T47D (cell line): ENCODE data around the gene AARS2.

Experiments
- DNase-seq, 2 experiments: peaks; one replicate each; pipeline versions ENCODE4 v3.0.0 to v3.0.0-alpha.2; 2011 to 2012; ENCODE audit warnings: low read depth in 1 of 2, low spot score in 1 of 2
- JUND ChIP-seq: IDR thresholded peaks from 2 replicates; pipeline ENCODE4 v1.6.1; 2012; ENCODE audit warnings: low read depth
- in situ Hi-C: cut with HindIII; loops from 2 replicates; pipeline ENCODE4 v1.10.0; 2016; ENCODE audit warnings: low sequenced_read_pairs, low pct_unique_long_range_greater_than_20kb

Gene AARS2

DNA sequence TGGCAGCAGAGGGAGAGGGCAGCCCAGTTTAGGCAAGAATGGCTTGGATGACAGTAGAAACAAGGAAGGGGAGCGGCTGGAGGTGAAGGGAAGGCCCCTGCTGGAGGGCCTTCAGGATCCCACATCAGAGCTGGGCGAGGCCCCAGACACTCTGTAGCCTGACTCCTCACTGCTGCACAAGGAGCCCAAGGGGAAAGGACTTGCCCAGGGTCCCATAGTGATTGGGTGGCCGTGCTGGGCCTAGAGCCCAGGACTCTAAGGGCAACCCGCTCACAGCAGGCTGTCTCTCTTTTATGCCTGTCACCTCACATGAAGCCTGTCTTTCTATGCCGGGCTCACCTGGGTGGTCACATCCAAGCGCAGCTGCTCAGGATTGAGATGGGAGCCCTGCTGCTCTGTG is 9.3 kb downstream of the AARS2 start:
- TF ChIP-seq JUND, result no peak
- DNase-seq, result no peak
- in situ Hi-C loops, result no loop called here

GRCh38 chr6:44302856-44303255 is 10.3 kb downstream of the AARS2 start:
- in situ Hi-C loops, result no loop called here
- TF ChIP-seq JUND, result no peak

DNA sequence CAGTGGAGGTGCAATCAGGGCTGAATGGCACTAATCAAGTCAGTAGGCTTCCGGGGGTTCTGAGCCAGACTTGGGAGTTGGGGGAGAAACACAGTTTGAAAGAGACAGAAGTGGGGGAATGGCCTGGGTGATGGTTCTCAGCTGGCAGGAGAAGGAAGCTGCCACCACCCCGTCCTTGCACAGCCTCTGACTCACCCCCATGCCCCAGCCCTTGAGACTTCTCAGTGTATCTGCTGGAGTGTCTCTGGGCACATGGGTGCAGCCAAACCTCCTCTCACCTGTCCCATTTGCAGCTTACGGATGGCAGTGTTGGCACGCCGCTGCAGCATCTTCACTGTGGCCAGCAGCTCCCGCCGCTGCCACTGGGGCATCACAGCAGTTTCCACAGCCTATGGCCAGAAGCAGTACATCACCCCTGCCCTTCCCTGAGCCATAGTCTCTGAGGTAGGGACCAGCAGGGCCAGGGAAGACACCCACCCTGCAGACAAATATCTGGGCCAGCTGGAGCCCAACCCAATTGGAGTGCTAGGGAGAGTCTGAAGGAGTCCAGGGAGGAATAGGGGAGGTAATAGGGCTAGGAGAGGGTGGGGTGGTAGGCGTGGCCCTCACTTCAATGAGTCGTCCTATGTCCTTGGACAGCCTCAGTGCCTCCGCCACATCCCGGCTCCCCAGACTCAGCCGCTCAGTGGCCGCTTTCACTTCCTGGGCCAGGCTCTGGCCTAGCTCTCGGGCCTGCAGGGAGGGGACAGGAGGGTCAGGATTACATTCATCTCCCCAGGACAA is 11.2 kb downstream of the AARS2 start:
- in situ Hi-C loops, result no loop called here
- no peak for TF ChIP-seq JUND
- DNase-seq, result no peak

More at GRCh38 chr6:44302856-44303255, 10.3 kb downstream of the AARS2 start:
- DNase-seq, result no peak

DNA sequence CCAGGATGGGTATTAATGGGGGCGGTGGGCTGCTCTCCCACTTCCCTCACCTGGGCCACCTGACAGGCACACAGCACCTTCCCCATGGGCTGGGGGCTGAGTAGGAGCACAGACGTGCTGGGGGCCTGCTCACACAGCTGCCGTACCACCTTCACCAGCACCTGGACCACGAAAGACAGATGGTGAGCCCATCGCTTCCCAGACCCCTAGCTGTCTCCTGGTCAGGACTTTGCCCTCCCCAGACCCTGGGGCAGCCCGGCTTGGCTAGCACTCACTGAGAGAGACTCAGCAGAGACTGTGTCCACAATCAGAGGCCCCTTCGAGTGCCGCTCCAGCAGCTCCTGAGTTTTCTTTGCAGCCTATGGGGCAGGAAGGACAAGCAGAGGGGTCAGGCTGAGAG is 12.0 kb downstream of the AARS2 start:
- DNase-seq, result no peak
- no peak for TF ChIP-seq JUND
- in situ Hi-C loops, result no loop called here

GRCh38 chr6:44300292-44300823 is 12.8 kb downstream of the AARS2 start:
- no peak for TF ChIP-seq JUND
- DNase-seq, result no peak
- in situ Hi-C loops, result no loop called here

DNA sequence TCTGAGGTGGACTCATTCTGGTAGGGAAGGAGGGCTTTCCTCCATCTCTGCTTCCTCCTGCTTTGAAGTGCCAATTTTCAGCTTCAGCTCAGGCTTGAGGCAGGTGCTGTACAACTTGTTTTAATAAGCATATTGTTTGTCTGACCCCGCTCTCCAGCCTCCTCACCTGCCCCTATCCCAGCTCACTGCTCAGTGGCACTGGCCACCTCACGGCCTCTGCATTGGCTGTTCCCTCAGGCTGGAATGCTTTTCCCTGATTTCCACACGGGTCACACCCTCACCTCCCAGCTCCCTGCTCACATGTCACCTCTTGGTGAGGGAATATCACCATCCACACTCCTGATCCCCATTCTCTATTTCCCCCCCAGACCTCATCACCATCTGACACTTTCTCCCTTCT is 14.3 kb downstream of the AARS2 start:
- no peak for DNase-seq
- TF ChIP-seq JUND, result no peak
- in situ Hi-C loops, result no loop called here

- DNase-seq, result no peak
- TF ChIP-seq JUND, result no peak
- in situ Hi-C loops, result no loop called here
These were observed 14.9 kb downstream of the AARS2 start for GRCh38 chr6:44298055-44298803.

GRCh38 chr6:44297063-44298038 is 15.8 kb downstream of the AARS2 start:
- no peak for TF ChIP-seq JUND
- peak; percentile 57 to 60 for DNase-seq
- in situ Hi-C loops, result no loop called here

DNA sequence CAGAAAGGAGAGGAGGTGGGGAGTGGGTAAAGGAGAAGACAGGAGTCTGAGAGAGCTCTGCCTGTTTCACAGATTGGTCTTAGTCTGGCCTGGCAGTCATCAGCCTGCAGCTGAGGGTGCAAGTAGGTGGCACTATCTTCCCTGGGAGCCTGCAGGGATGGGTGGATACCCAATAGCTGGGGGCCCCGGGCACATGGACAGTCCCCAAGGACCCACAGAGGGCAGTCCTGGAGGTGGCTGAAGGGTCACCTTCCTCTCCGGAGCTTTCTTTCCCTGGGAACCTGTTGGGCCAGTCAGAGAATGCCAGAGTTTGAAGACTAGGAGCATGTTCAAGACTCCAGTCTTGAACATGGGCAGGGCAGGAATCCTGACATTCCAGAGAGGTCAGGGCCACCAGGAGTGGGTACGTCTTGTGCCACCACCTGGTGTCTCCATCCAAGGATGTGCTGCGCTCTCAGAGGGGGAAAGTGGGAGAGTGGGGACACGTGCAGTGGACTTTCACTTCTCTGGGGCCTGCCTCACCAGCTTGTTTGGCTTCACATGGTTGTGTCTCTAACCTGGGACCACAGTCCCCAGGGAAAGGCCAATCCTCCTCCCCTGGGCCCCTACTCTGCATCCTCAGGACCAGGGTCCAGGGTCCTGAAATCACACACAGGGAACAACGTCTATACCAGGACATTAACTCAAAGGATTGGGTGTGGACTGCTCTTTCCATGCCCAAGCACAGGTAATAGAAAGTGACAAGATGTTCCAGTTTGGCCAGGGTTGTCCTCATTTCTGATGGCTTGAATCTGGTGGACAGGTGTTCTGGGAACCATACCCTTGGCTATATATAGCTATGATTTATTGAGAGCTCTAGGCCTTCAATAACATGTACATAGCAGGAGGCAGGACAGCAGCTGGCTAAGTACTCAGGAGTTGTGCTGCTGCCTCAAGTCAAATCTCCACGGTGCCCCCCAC is 18.0 kb downstream of the AARS2 start:
- TF ChIP-seq JUND, result no peak
- in situ Hi-C loops, result no loop called here
- DNase-seq, result no peak

DNA sequence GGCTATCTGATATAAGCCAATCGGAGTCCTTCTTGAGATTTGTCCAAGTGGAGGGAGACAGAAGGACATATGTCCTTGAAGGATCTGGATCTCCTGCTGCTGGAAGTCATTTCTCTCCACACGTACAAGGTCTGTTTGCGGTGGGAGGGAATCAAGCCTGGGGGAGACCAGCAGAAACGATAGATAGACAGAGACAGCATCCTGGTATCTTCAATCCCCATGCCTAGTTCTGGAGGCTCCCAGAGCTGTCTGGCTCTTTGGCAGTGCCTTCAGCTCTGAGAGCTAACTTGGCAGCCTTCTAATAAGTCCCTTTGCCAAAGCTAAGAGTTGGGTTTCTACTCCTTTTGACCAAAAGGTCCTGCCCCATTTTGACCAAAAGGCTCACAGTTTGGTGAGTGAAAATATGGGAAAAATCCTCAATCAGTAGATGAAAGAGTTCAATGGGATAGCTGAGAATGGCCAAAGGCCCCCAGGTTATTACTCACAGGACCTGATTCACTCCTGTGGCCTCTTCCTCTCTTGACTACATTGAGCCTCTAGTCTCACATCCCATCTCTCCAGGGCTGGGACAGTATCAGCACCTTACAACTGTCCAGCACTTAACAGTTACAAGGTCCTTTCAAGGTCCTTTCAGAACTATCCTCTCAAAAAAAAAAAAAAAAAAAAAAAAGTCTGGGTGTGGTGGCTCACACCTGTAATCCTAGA is 20.3 kb downstream of the AARS2 start:
- TF ChIP-seq JUND, result no peak
- no peak for DNase-seq
- in situ Hi-C loops, result no loop called here

- DNase-seq, result no peak
- TF ChIP-seq JUND, result no peak
- in situ Hi-C loops, result no loop called here
These were observed 21.3 kb downstream of the AARS2 start for GRCh38 chr6:44291841-44292240.
